IPS-18a (cell line): Measurements from ENCODE around the gene RPL10A.
A peak's percentile ranks its signal among the peaks of the same experiment; 100 is the strongest.
"Not testable (repeated sequence)": the region's sequence is repeated elsewhere in the genome, so short reads cannot be mapped to it uniquely, and the experiment has no call there.

Experiments used
- H3K27ac ChIP-seq: one replicate; pipeline ENCODE4 v1.5.1; 2013; ENCODE audit warnings: low read length
- H3K27me3 ChIP-seq: one replicate; pipeline ENCODE4 v1.6.1; 2013; ENCODE audit warnings: mild to moderate bottlenecking, low read length; ENCODE audit not compliant: control insufficient read depth, insufficient read depth
- H3K36me3 ChIP-seq: one replicate; pipeline ENCODE4 v1.6.1; 2013; ENCODE audit warnings: low read depth, low read length; ENCODE audit not compliant: control insufficient read depth
- H3K4me1 ChIP-seq: one replicate; pipeline ENCODE4 v1.6.1; 2013; ENCODE audit warnings: low read depth, low read length; ENCODE audit not compliant: control insufficient read depth
- H3K4me3 ChIP-seq: one replicate; pipeline ENCODE4 v1.5.1; 2013; ENCODE audit warnings: low read length
- H3K9ac ChIP-seq: one replicate; pipeline ENCODE4 v1.6.1; 2013; ENCODE audit warnings: mild to moderate bottlenecking, low read length, moderate library complexity
- H3K9me3 ChIP-seq: one replicate; pipeline ENCODE4 v1.6.1; 2013; ENCODE audit warnings: low read depth, low read length; ENCODE audit not compliant: control insufficient read depth

RPL10A gene

DNA sequence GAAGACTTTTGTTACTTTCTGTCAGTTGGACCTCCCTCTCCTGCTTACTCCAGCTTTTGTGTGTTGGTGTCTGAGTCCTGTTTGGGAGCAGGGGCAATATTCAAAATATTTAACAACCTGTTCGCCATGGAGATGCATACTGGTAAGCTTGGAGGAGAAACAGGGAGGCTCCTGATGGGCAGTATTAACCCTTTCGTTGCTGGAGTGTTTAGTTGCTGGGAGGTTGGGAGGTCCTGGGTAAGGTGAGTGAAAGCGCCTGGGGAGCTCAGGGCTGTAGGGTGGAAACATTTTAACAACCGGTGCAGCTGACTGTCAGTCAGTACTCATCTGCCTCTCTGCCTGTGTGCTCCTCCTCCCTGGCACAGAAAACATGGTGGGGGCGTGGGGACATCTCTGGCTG lies 40.3 kb downstream of the RPL10A start:
- H3K9ac ChIP-seq, result no peak overlapping the region
- no peak overlapping the region for H3K27ac ChIP-seq
- no peaks in the 10 kb centered on the region for H3K9me3 ChIP-seq
- H3K36me3 ChIP-seq, result no peaks in the 10 kb centered on the region
- no peak overlapping the region for H3K4me3 ChIP-seq
- peaks cover 5% of the 10 kb centered on the region for H3K27me3 ChIP-seq
- H3K4me1 ChIP-seq, result peaks cover 24% of the 10 kb centered on the region

DNA sequence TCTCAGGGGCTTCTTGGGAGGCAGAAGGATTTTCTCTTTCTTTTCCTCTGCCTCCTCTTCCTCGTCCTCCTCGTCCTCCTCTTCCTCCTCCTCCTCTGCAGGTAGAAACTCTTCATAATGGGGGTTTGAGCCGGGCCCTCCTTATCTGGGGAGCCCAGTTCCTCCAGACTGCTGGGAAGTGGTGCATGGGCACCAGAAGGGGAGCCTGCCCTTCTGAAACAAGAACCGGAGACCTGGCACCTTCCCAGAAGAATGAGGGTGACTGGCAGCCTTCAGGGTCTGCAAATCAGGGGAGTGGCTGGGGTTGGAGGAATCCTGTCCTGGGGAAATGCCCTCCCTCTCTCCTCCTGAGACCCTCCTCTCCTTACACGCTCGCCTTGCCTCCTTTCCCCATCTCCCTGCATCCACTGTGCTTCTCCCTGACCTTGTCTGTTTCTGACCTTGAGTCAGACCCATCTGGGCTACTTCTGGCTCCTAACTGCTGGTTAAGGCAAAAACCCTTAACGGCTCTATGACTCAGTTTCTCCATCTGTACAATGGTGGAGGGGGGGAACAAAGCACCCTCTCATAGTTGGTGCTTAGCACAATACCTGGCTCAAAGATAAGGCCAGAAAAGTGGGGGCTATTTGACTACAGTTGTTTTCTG lies 42.8 kb downstream of the RPL10A start:
- H3K4me3 ChIP-seq, result no peak overlapping the region
- H3K9ac ChIP-seq, result no peak overlapping the region
- H3K4me1 ChIP-seq, result peaks cover 20% of the 10 kb centered on the region
- H3K27ac ChIP-seq, result no peak overlapping the region
- H3K9me3 ChIP-seq, result no peaks in the 10 kb centered on the region
- H3K36me3 ChIP-seq, result no peaks in the 10 kb centered on the region
- H3K27me3 ChIP-seq, result peaks cover 5% of the 10 kb centered on the region

- Histone ChIP-seq H3K9ac (no peak overlapping the region), H3K36me3 (no peaks in the 10 kb centered on the region)
Measured at GRCh38 chr6:35511562-35511941, 43.4 kb downstream of the RPL10A start.

DNA sequence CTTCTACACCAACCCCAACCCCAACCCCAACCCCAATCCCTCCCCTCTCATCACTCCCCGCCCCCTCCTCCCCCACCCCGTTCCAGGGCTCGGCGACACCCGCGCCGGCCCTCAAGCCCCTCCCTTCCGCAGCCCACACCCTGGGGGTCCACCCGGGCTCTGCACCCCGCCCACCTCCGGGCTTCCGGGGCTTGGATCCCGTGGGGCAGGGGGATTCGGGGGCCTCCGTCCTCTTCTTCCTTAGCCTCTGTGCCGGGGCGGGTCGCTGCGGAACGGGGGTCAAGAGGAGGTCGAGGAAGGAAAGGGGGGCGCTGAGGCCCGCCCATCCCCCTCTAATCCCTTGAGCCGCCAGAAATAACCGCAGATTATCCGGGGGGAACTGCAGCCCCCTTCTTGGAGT lies 43.8 kb downstream of the RPL10A start:
- Histone ChIP-seq H3K36me3 (no peaks in the 10 kb centered on the region), H3K27me3 (peaks cover 5% of the 10 kb centered on the region), H3K4me3 (peak overlapping the region; percentile 17), H3K9me3 (no peaks in the 10 kb centered on the region), H3K9ac (no peak overlapping the region), H3K27ac (no peak overlapping the region), H3K4me1 (peaks cover 14% of the 10 kb centered on the region)

More at GRCh38 chr6:35511562-35511941, 43.4 kb downstream of the RPL10A start:
- H3K9me3 ChIP-seq, result no peaks in the 10 kb centered on the region
- peaks cover 15% of the 10 kb centered on the region for H3K4me1 ChIP-seq
- peaks cover 5% of the 10 kb centered on the region for H3K27me3 ChIP-seq
- no peak overlapping the region for H3K4me3 ChIP-seq
- no peak overlapping the region for H3K27ac ChIP-seq

GRCh38 chr6:35512740-35513139 lies 44.5 kb downstream of the RPL10A start, which contains the start of gene TULP1:
Gene TULP1, minus strand, starts transcription at chr6:35512896. Its CDS starts 38 bp downstream, at chr6:35512858.
- Histone ChIP-seq H3K27me3 (peaks cover 5% of the 10 kb centered on the region), H3K9me3 (no peaks in the 10 kb centered on the region), H3K4me1 (peaks cover 9% of the 10 kb centered on the region), H3K36me3 (no peaks in the 10 kb centered on the region), H3K27ac (no peak within 1 kb of the TSS), H3K4me3 (peak within 1 kb of the TSS; percentile 17), H3K9ac (no peak within 1 kb of the TSS)

- Histone ChIP-seq H3K27me3 (peaks cover 5% of the 10 kb centered on the region), H3K4me3 (no peak overlapping the region), H3K9me3 (no peaks in the 10 kb centered on the region), H3K27ac (no peak overlapping the region), H3K36me3 (no peaks in the 10 kb centered on the region), H3K9ac (no peak overlapping the region), H3K4me1 (peaks cover 9% of the 10 kb centered on the region)
Measured at GRCh38 chr6:35514587-35514986, 46.4 kb downstream of the RPL10A start.

DNA sequence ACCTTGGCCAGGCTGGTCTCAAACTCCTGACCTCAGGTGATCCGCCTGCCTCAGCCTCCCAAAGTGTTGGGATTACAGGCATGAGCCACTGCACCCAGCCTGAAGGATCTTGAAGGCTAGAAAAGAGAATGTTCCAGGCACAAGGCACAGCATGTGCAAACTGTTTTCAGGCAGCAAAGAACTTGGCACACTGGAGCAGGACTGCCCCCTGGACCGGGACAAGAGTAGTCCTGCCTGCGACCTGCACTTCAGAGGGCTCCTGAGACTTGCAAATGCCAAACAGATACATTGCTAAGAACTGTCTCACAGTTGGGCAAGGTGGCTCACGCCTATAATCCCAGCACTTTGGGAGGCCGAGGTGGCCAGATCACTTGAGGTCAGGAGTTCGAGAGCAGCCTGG lies 47.7 kb downstream of the RPL10A start:
- not testable (repeated sequence) for H3K36me3 ChIP-seq, H3K4me3 ChIP-seq, H3K9me3 ChIP-seq, H3K27me3 ChIP-seq, H3K4me1 ChIP-seq, H3K27ac ChIP-seq, H3K9ac ChIP-seq

- Histone ChIP-seq H3K9ac (no peak overlapping the region), H3K9me3 (no peaks in the 10 kb centered on the region), H3K27ac (no peak overlapping the region), H3K36me3 (no peaks in the 10 kb centered on the region), H3K4me3 (no peak overlapping the region), H3K27me3 (no peaks in the 10 kb centered on the region), H3K4me1 (peaks cover 5% of the 10 kb centered on the region)
Measured at GRCh38 chr6:35516712-35517111, 48.5 kb downstream of the RPL10A start.

- H3K4me1 ChIP-seq, H3K27ac ChIP-seq, H3K9me3 ChIP-seq, H3K36me3 ChIP-seq, H3K27me3 ChIP-seq, H3K9ac ChIP-seq, H3K4me3 ChIP-seq: not testable (repeated sequence)
Measured at GRCh38 chr6:35517978-35518377, 49.8 kb downstream of the RPL10A start.

DNA sequence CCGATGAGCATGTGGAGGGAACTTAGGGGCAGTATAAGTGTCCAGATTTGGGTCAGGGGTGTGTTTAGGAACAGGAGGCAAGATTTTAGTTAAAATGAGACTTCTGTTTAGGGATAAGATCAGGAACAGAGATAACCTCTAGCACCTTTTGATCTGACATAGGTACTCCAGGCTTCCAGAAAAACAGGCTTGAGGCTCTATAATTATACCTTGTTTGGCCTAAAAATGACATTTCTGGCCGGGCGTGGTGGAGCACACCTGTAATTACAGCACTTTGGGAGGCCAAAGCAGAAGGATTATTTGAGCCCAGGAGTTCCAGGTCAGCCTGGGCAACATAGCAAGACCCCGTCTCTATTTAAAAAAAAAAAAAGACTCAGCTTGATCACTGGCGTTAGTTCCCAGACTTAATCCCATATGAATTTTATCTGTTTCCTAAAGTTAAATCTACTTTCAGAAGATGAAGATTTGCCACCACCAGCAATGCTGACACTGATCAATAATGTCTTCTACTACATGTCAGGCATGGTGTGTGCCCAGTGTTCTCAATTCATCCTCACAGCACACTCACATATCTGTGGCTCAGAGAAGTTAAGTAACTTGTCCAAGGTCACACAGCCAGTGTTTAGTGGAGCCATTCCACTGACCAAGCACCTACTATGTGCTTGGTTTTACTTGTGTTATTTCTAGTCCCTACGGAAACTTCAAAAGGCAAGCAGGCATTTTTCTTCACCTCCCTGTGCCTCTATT lies 50.5 kb downstream of the RPL10A start:
- Histone ChIP-seq H3K9ac (no peak overlapping the region), H3K4me1 (no peaks in the 10 kb centered on the region), H3K27me3 (peaks cover 3% of the 10 kb centered on the region), H3K9me3 (no peaks in the 10 kb centered on the region), H3K4me3 (no peak overlapping the region), H3K36me3 (no peaks in the 10 kb centered on the region), H3K27ac (no peak overlapping the region)

DNA sequence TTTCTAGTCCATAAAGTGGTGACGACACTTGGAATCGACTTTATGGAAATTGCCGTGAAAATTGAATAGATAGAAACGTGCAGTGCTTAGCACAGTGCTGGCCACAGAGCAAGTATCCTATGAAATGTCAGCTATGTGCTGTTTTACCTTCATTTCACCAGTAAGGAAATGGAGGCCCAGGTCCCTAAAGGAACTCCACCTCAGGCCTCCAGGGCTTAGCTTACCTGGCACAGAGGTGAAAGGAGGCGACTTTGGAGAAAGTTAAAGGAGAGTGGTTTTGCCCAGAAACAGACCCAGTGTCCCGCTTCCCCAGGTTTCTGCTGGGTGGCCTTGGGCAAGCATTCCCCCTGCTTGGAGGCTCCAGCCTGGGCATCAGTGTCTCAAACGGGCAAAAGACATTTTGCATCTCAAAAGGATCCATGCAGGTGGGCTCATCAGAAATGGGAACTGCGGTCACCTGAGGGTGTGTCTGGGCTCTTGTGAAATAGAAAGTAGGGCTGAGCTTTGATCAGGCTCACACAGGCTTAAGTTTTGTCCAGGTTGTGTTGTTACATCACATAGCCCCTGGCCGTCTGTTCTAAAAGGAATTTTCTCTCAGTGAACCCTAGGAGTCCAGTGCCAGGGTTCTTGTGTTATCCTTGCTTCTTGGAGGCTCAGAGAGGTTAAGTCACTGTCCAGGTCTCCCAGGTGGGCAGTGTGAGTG lies 51.3 kb downstream of the RPL10A start:
- no peaks in the 10 kb centered on the region for H3K36me3 ChIP-seq
- H3K4me3 ChIP-seq, result no peak overlapping the region
- peaks cover 3% of the 10 kb centered on the region for H3K27me3 ChIP-seq
- H3K9me3 ChIP-seq, result no peaks in the 10 kb centered on the region
- H3K27ac ChIP-seq, result no peak overlapping the region
- H3K4me1 ChIP-seq, result no peaks in the 10 kb centered on the region
- no peak overlapping the region for H3K9ac ChIP-seq
